Fibroblast of lung (primary cell): ENCODE measurements around the gene ARL15. TPM values are rescaled to one million over a fixed set of nuclear protein-coding genes. Genes with fewer than 3 reads are reported as not detected.

Source experiments
- DNase-seq, 2 donors: peaks; one replicate each; pipeline versions ENCODE4 v3.0.0 to v3.0.0-alpha.2; 2010; ENCODE audit warnings: low read depth in 2 of 2
- H2AFZ ChIP-seq: 2 replicates; pipeline ENCODE4 v1.5.1; 2012; ENCODE audit warnings: low read length, control low read depth, inconsistent platforms
- H3K27ac ChIP-seq: 2 replicates; pipeline ENCODE4 v1.5.1; 2011; ENCODE audit warnings: low read length, control low read depth; ENCODE audit not compliant: insufficient read depth
- H3K27me3 ChIP-seq: 2 replicates; pipeline ENCODE4 v1.5.1; 2011; ENCODE audit warnings: mild to moderate bottlenecking, low read length; ENCODE audit not compliant: control insufficient read depth, insufficient read depth
- H3K36me3 ChIP-seq: 2 replicates; pipeline ENCODE4 v1.5.1; 2011; ENCODE audit warnings: low read length; ENCODE audit not compliant: control insufficient read depth, insufficient read depth
- H3K4me1 ChIP-seq: 2 replicates; pipeline ENCODE4 v1.5.1; 2011; ENCODE audit warnings: low read length; ENCODE audit not compliant: control insufficient read depth, insufficient read depth; ENCODE audit errors: extremely low read depth
- H3K4me2 ChIP-seq: 2 replicates; pipeline ENCODE4 v1.5.1; 2011; ENCODE audit warnings: low read length, control low read depth; ENCODE audit not compliant: insufficient read depth; ENCODE audit errors: extremely low read depth
- H3K4me3 ChIP-seq, 4 experiments: fragments of 200-600 bp in 1 of 4; sonication (generic) in 1 of 4; replicated peaks in 1 of 4; 2 replicates each; pipeline ENCODE4 v1.5.1; 2011 to 2016; ENCODE audit warnings: low read length in 4 of 4, low read depth in 3 of 4, mild to moderate bottlenecking in 3 of 4, control low read depth in 2 of 4, inconsistent platforms in 1 of 4, mixed read lengths in 1 of 4; ENCODE audit not compliant: insufficient read depth in 1 of 4; ENCODE audit errors: control extremely low read depth in 1 of 4
- H3K79me2 ChIP-seq: 2 replicates; pipeline ENCODE4 v1.5.1; 2012; ENCODE audit warnings: mild to moderate bottlenecking, low read length, inconsistent platforms; ENCODE audit not compliant: control insufficient read depth, insufficient read depth
- H3K9ac ChIP-seq: 2 replicates; pipeline ENCODE4 v1.5.1; 2011; ENCODE audit warnings: mild to moderate bottlenecking, low read length, control low read depth; ENCODE audit not compliant: insufficient read depth
- H3K9me3 ChIP-seq: 2 replicates; pipeline ENCODE4 v1.5.1; 2012; ENCODE audit warnings: low read depth, low read length; ENCODE audit not compliant: control insufficient read depth, insufficient read depth
- H4K20me1 ChIP-seq: 2 replicates; pipeline ENCODE4 v1.5.1; 2011; ENCODE audit warnings: low read length; ENCODE audit not compliant: control insufficient read depth, insufficient read depth; ENCODE audit errors: extremely low read depth
- CTCF ChIP-seq, 2 donors: IDR thresholded peaks in 1 of 2; conservative IDR thresholded peaks in 1 of 2; 1 replicate in 1 of 2; 2 replicates in 1 of 2; pipeline ENCODE4 v1.5.1; 2011 to 2012; ENCODE audit warnings: low read length in 2 of 2, control low read depth in 1 of 2, inconsistent platforms in 1 of 2, low read depth in 1 of 2, mild to moderate bottlenecking in 1 of 2
- EZH2 ChIP-seq: IDR thresholded peaks from 2 replicates; pipeline ENCODE4 v1.5.1; 2012; ENCODE audit warnings: low read length, control low read depth, mild to moderate bottlenecking; ENCODE audit errors: missing control alignments
- polyA plus RNA-seq, 2 donors: library from polyadenylated mRNA; depleted of rRNA in 1 of 2; stranded (reverse) in 1 of 2; unstranded in 1 of 2; fragments of >200 nt; gene quantifications; 2 replicates each; pipeline ENCODE4 v1.2.1, GENCODE V29; 2011 to 2012; ENCODE audit warnings: missing spikeins in 1 of 2
- total RNA-seq: library from RNA; depleted of rRNA; stranded (reverse); fragments of >200 nt; gene quantifications from 2 replicates; pipeline ENCODE4 v1.2.1, GENCODE V29; 2014

ARL15 gene
- total and polyA plus RNA-seq, 2 donors (not counting 1 experiment from before 2014, with no cell fraction given): 20.6 to 28.7 TPM

DNA sequence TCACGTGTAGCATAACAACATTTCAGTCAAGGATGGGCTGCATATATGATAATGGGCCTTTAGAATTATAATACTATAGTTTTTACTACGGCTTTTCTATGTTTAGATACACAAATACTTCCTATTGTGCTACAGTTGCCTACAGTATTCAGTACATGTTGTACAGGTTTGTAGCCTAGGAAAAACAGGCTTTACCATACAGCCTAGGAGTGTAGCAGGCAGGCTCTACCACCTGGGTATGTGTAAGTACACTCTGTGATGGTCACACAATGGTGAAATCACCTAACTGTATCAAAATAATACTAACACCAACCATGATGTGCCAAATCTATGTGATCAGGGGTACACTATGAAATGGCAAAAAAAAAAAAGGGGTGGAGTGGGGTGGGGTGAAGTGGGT is 372.9 kb downstream of the ARL15 start:
- Histone ChIP-seq H3K79me2 (no peaks in the 10 kb centered on the region), H3K9me3 (no peaks in the 10 kb centered on the region), H3K4me1 (no peaks in the 10 kb centered on the region)

GRCh38 chr5:53936481-53937352 is 373.7 kb downstream of the ARL15 start:
- no peak overlapping the region for H3K27ac ChIP-seq
- H3K4me1 ChIP-seq: no peaks in the 10 kb centered on the region
- H3K9ac ChIP-seq: no peak overlapping the region
- no peaks in the 10 kb centered on the region for H3K9me3 ChIP-seq
- H3K27me3 ChIP-seq: no peaks in the 10 kb centered on the region
- H4K20me1 ChIP-seq: no peaks in the 10 kb centered on the region
- no peak overlapping the region for H3K4me3 ChIP-seq
- H2AFZ ChIP-seq: no peak overlapping the region
- H3K79me2 ChIP-seq: no peaks in the 10 kb centered on the region
- peak in 1 of 2 donors; percentile 50 for DNase-seq
- H3K36me3 ChIP-seq: no peaks in the 10 kb centered on the region
- no peak for TF ChIP-seq CTCF (conservative IDR thresholded peaks at IDR 0.05 in 1 of 2, IDR thresholded peaks at IDR 0.05 in 1 of 2; ENCODE audit: low read depth in 1 of 2, low read length in 2 of 2)
- no peak for TF ChIP-seq EZH2
- no peak overlapping the region for H3K4me2 ChIP-seq

More for the DNA sequence above, 372.9 kb downstream of the ARL15 start:
- Histone ChIP-seq H3K4me2 (no peak overlapping the region), H3K4me3 (no peak overlapping the region), H3K9ac (no peak overlapping the region), H2AFZ (no peak overlapping the region), H3K36me3 (no peaks in the 10 kb centered on the region), H3K27me3 (no peaks in the 10 kb centered on the region), H3K27ac (no peak overlapping the region), H4K20me1 (no peaks in the 10 kb centered on the region)
- TF ChIP-seq CTCF (conservative IDR thresholded peaks at IDR 0.05 in 1 of 2, IDR thresholded peaks at IDR 0.05 in 1 of 2; ENCODE audit: low read depth in 1 of 2, low read length in 2 of 2) (no peak), EZH2 (no peak)
- no peak for DNase-seq

- Histone ChIP-seq H3K27me3 (no peaks in the 10 kb centered on the region), H3K9me3 (no peaks in the 10 kb centered on the region), H3K9ac (no peak overlapping the region), H2AFZ (no peak overlapping the region), H3K27ac (no peak overlapping the region), H3K4me3 (no peak overlapping the region), H3K4me1 (no peaks in the 10 kb centered on the region), H3K79me2 (no peaks in the 10 kb centered on the region), H4K20me1 (no peaks in the 10 kb centered on the region), H3K36me3 (no peaks in the 10 kb centered on the region), H3K4me2 (no peak overlapping the region)
- TF ChIP-seq EZH2 (no peak), CTCF (conservative IDR thresholded peaks at IDR 0.05 in 1 of 2, IDR thresholded peaks at IDR 0.05 in 1 of 2; ENCODE audit: low read depth in 1 of 2, low read length in 2 of 2) (no peak)
- DNase-seq: peak; percentile 28 to 67
Measured at GRCh38 chr5:53934151-53934820, 376.1 kb downstream of the ARL15 start.
